ENCODE data around the gene GRAMD1C. TPM values are rescaled to one million over a fixed set of nuclear protein-coding genes. Genes with fewer than 3 reads are reported as not detected.

Gene GRAMD1C
- total RNA-seq, 1 experiment from 2014 or later, result 3.9 TPM

- Mint-ChIP-seq H3K9me3 (ENCODE audit: unreplicated experiment) (no peaks in the 10 kb centered on the region), H3K4me1 (ENCODE audit: low read depth, unreplicated experiment) (peaks cover 5% of the 10 kb centered on the region), H3K27ac (ENCODE audit: unreplicated experiment) (no peak overlapping the region), H3K36me3 (ENCODE audit: insufficient read depth, unreplicated experiment) (no peaks in the 10 kb centered on the region), H3K4me3 (ENCODE audit: unreplicated experiment) (no peak overlapping the region), H3K27me3 (ENCODE audit: insufficient read depth, unreplicated experiment) (peaks cover 7% of the 10 kb centered on the region)
- no peak for TF ChIP-seq CTCF (IDR thresholded peaks at IDR 0.05; ENCODE audit: insufficient read depth in 1 of 2, low read depth in 1 of 2, low read length in 1 of 2, severe bottlenecking in 1 of 2, unreplicated experiment in 1 of 2)
- Histone ChIP-seq H3K36me3 (ENCODE audit: control insufficient read depth, insufficient read depth, low read length) (no peaks in the 10 kb centered on the region), H3K9me3 (no peaks in the 10 kb centered on the region), H3K27me3 (replicated peaks; ENCODE audit: control insufficient read depth, insufficient read depth, low read length) (no peaks in the 10 kb centered on the region), H3K4me1 (peaks cover 4% of the 10 kb centered on the region; the same call in 1 of the 2 replicates), H3K4me3 (ENCODE audit: low read depth, low read length) (no peak overlapping the region)
- ChIA-PET CTCF (interaction anchor here (0.6 kb wide), 1 partner anchor 35 kb away, joined by 4 read pairs; no protein-coding TSS in a partner anchor), POLR2A (no interaction called here)
- BruUV-seq (replicated peaks), result no TSS peak
- DNase-seq, result no peak
- intact Hi-C loops (cut with micrococcal nuclease; ENCODE audit: unreplicated experiment), result no loop called here
Observed at GRCh38 chr3:113852506-113852905, 13.9 kb downstream of the GRAMD1C start.

GRCh38 chr3:113867506-113867905 lies 28.9 kb downstream of the GRAMD1C start:
- intact Hi-C loops (cut with micrococcal nuclease; ENCODE audit: unreplicated experiment), result no loop called here
- Histone ChIP-seq H3K27me3 (replicated peaks; ENCODE audit: control insufficient read depth, insufficient read depth, low read length) (no peaks in the 10 kb centered on the region), H3K4me3 (ENCODE audit: low read depth, low read length) (no peak overlapping the region), H3K9me3 (no peaks in the 10 kb centered on the region; the same call in 1 of the 2 replicates), H3K36me3 (ENCODE audit: control insufficient read depth, insufficient read depth, low read length) (no peaks in the 10 kb centered on the region), H3K4me1 (no peaks in the 10 kb centered on the region)
- Mint-ChIP-seq H3K27me3 (ENCODE audit: insufficient read depth, unreplicated experiment) (peaks cover 7% of the 10 kb centered on the region), H3K4me3 (ENCODE audit: unreplicated experiment) (no peak overlapping the region), H3K9me3 (ENCODE audit: unreplicated experiment) (peaks cover 25% of the 10 kb centered on the region), H3K36me3 (ENCODE audit: insufficient read depth, unreplicated experiment) (no peaks in the 10 kb centered on the region), H3K27ac (ENCODE audit: unreplicated experiment) (no peak overlapping the region), H3K4me1 (ENCODE audit: low read depth, unreplicated experiment) (no peaks in the 10 kb centered on the region)
- TF ChIP-seq CTCF (IDR thresholded peaks at IDR 0.05; ENCODE audit: insufficient read depth in 1 of 2, low read depth in 1 of 2, low read length in 1 of 2, severe bottlenecking in 1 of 2, unreplicated experiment in 1 of 2), result no peak
- ChIA-PET CTCF (no interaction called here), POLR2A (no interaction called here)
- no peak for DNase-seq
- BruUV-seq (replicated peaks), result no TSS peak

GRCh38 chr3:113873293-113873692 lies 34.7 kb downstream of the GRAMD1C start:
- TF ChIP-seq CTCF (IDR thresholded peaks at IDR 0.05; ENCODE audit: insufficient read depth in 1 of 2, low read depth in 1 of 2, low read length in 1 of 2, severe bottlenecking in 1 of 2, unreplicated experiment in 1 of 2), result no peak
- Histone ChIP-seq H3K27me3 (replicated peaks; ENCODE audit: control insufficient read depth, insufficient read depth, low read length) (no peaks in the 10 kb centered on the region), H3K36me3 (ENCODE audit: control insufficient read depth, insufficient read depth, low read length) (no peaks in the 10 kb centered on the region), H3K9me3 (no peaks in the 10 kb centered on the region), H3K4me3 (ENCODE audit: low read depth, low read length) (no peak overlapping the region), H3K4me1 (peaks cover 17% of the 10 kb centered on the region)
- CTCF ChIA-PET, result no interaction called here
- peaks cover 11% of the 10 kb centered on the region for H3K4me1 Mint-ChIP-seq (ENCODE audit: low read depth, unreplicated experiment)
- no peak overlapping the region for H3K27ac Mint-ChIP-seq (ENCODE audit: unreplicated experiment)
- no TSS peak for BruUV-seq (replicated peaks)
- no peak for DNase-seq
- H3K36me3 Mint-ChIP-seq (ENCODE audit: insufficient read depth, unreplicated experiment), result no peaks in the 10 kb centered on the region
- POLR2A ChIA-PET, result no interaction called here
- intact Hi-C loops (cut with micrococcal nuclease; ENCODE audit: unreplicated experiment), result no loop called here
- no peaks in the 10 kb centered on the region for H3K27me3 Mint-ChIP-seq (ENCODE audit: insufficient read depth, unreplicated experiment)
- peak overlapping the region; percentile 27 for H3K4me3 Mint-ChIP-seq (ENCODE audit: unreplicated experiment)
- H3K9me3 Mint-ChIP-seq (ENCODE audit: unreplicated experiment), result peaks cover 5% of the 10 kb centered on the region

Data from Caco-2 (cell line).